Endothelial cell of umbilical vein (primary cell): ENCODE data around the gene SMARCC1. TPM values are rescaled to one million over a fixed set of nuclear protein-coding genes. Genes with fewer than 3 reads are reported as not detected.

Source experiments
- BruUV-seq: library from RNA; stranded (reverse); fragments of 400-500 nt; replicated peaks from 2 replicates; lab custom pipeline; 2021; lab: Mats Ljungman, UMichigan
- CTCF ChIA-PET: fragments of 300-600, 350-600 bp; sonication (Branson Sonifier 250); formaldehyde crosslinking; loops from one replicate; lab custom pipeline; 2021; ENCODE audit warnings: antibody characterized with exemption, inconsistent platforms; lab: Charles Lee
- POLR2A ChIA-PET: fragments of 300-600, 350-600 bp; sonication (Branson Sonifier 250); formaldehyde crosslinking; loops from one replicate; lab custom pipeline; 2021; ENCODE audit warnings: antibody characterized with exemption, inconsistent platforms; lab: Charles Lee
- DNase-seq: peaks from one replicate; pipeline ENCODE4 v3.0.0-alpha.2; 2011; ENCODE audit warnings: low read depth, low spot score
- FAIRE-seq: peaks from 2 replicates; lab custom pipeline; 2011; peaks lifted over from hg19 to GRCh38; lab: Jason Lieb, UNC
- H2AFZ ChIP-seq: 2 replicates; pipeline ENCODE4 v1.6.0; 2012; ENCODE audit warnings: low read depth, low read length, control low read depth, inconsistent platforms
- H3K27ac ChIP-seq: 2 replicates; pipeline ENCODE4 v1.5.1; 2011; ENCODE audit warnings: low read depth, mild to moderate bottlenecking, control low read depth, low read length, moderate library complexity; ENCODE audit not compliant: insufficient read depth
- H3K27me3 ChIP-seq, 2 experiments: 2 replicates each; pipeline versions ENCODE4 v1.6.0 to v1.6.1; 2011; ENCODE audit warnings: low read length in 2 of 2, mixed read lengths in 1 of 2; ENCODE audit not compliant: control insufficient read depth in 2 of 2, insufficient read depth in 2 of 2
- H3K36me3 ChIP-seq, 2 experiments: 2 replicates in 1 of 2; 3 replicates in 1 of 2; pipeline ENCODE4 v1.5.1; 2011; ENCODE audit warnings: low read length in 2 of 2, mild to moderate bottlenecking in 1 of 2, moderate library complexity in 1 of 2; ENCODE audit not compliant: control insufficient read depth in 2 of 2, insufficient read depth in 2 of 2; ENCODE audit errors: extremely low read depth in 1 of 2
- H3K4me1 ChIP-seq: 3 replicates; pipeline ENCODE4 v1.5.1; 2011; ENCODE audit warnings: mild to moderate bottlenecking, low read length; ENCODE audit not compliant: control insufficient read depth, insufficient read depth; ENCODE audit errors: extremely low read depth
- H3K4me2 ChIP-seq: 2 replicates; pipeline ENCODE4 v1.6.1; 2011; ENCODE audit warnings: low read length, control low read depth, mixed read lengths; ENCODE audit not compliant: insufficient read depth
- H3K4me3 ChIP-seq, 3 experiments: fragments of 200-600 bp in 1 of 3; sonication (generic), shearing (Covaris generic) in 1 of 3; replicated peaks in 1 of 3; 2 replicates each; pipeline ENCODE4 v1.5.1; 2011 to 2016; ENCODE audit warnings: control low read depth in 3 of 3, low read length in 3 of 3, mild to moderate bottlenecking in 2 of 3, inconsistent platforms in 1 of 3, low read depth in 1 of 3, moderate library complexity in 1 of 3; ENCODE audit not compliant: insufficient read depth in 1 of 3
- H3K79me2 ChIP-seq: 2 replicates; pipeline ENCODE4 v1.6.0; 2012; ENCODE audit warnings: low read length, inconsistent platforms; ENCODE audit not compliant: control insufficient read depth, insufficient read depth
- H3K9ac ChIP-seq: replicated peaks from 2 replicates; pipeline ENCODE3; 2011; ENCODE audit warnings: low read length, control low read depth; ENCODE audit not compliant: insufficient read depth; ENCODE audit errors: extremely low read depth
- H3K9me1 ChIP-seq: replicated peaks from 3 replicates; pipeline ENCODE4 v1.6.0; 2011; ENCODE audit warnings: mild to moderate bottlenecking, low read length; ENCODE audit not compliant: control insufficient read depth, insufficient read depth; ENCODE audit errors: extremely low read depth
- H3K9me3 ChIP-seq: replicated peaks from 2 replicates; pipeline ENCODE4 v1.5.1; 2012; ENCODE audit warnings: low read length, inconsistent platforms; ENCODE audit not compliant: control insufficient read depth, insufficient read depth
- H4K20me1 ChIP-seq: replicated peaks from 2 replicates; pipeline ENCODE3; 2011; ENCODE audit warnings: mild to moderate bottlenecking, low read length; ENCODE audit not compliant: control insufficient read depth, insufficient read depth; ENCODE audit errors: extremely low read depth
- CTCF ChIP-seq, 2 donors: IDR thresholded peaks; 1 replicate in 1 of 2; 2 replicates in 1 of 2; pipeline ENCODE4 v1.5.1; 2011; ENCODE audit warnings: low read length in 2 of 2, mild to moderate bottlenecking in 2 of 2, moderate library complexity in 2 of 2, control low read depth in 1 of 2, inconsistent platforms in 1 of 2, low read depth in 1 of 2; ENCODE audit not compliant: insufficient read depth in 1 of 2; ENCODE audit errors: extremely low read depth in 1 of 2
- EZH2 ChIP-seq: IDR thresholded peaks from 2 replicates; pipeline ENCODE4 v1.6.1; 2012; ENCODE audit warnings: borderline replicate concordance, low read depth, mild to moderate bottlenecking, moderate library complexity, low read length, inconsistent platforms; ENCODE audit not compliant: severe bottlenecking
- FOS ChIP-seq: IDR thresholded peaks from 2 replicates; pipeline ENCODE4 v1.6.1; 2011; ENCODE audit warnings: mild to moderate bottlenecking, low read length, moderate library complexity, borderline replicate concordance; ENCODE audit not compliant: insufficient read depth
- GATA2 ChIP-seq: IDR thresholded peaks from 2 replicates; pipeline ENCODE4 v1.7.0; 2011; ENCODE audit warnings: low read depth, mild to moderate bottlenecking, moderate library complexity, mixed read lengths, low read length; ENCODE audit not compliant: insufficient read length, insufficient read depth
- JUN ChIP-seq: IDR thresholded peaks from 2 replicates; pipeline ENCODE4 v1.6.1; 2011; ENCODE audit warnings: borderline replicate concordance, low read depth; ENCODE audit not compliant: insufficient read length, insufficient read depth
- MAX ChIP-seq: IDR thresholded peaks from 2 replicates; pipeline ENCODE4 v1.6.1; 2011; ENCODE audit not compliant: insufficient read depth, insufficient read length
- MYC ChIP-seq: IDR thresholded peaks from one replicate; pipeline ENCODE4 v1.6.1; 2011; ENCODE audit warnings: mild to moderate bottlenecking, low read depth, low read length
- POLR2A ChIP-seq: IDR thresholded peaks from 2 replicates; pipeline ENCODE4 v1.6.1; 2012; ENCODE audit warnings: low read depth, mild to moderate bottlenecking, control low read depth, low read length
- POLR2AphosphoS5 ChIP-seq: IDR thresholded peaks from 2 replicates; pipeline ENCODE4 v1.6.1; 2012; ENCODE audit warnings: low read depth, mild to moderate bottlenecking, control low read depth, low read length, moderate library complexity; ENCODE audit not compliant: insufficient read depth
- dilution Hi-C: fragments of 300-500 bp; cut with MboI; formaldehyde crosslinking; loops from one replicate; pipeline ENCODE4 v1.15.0; 2019; ENCODE audit warnings: low sequenced_read_pairs; ENCODE audit not compliant: extremely low pct_ligation_motif_present
- intact Hi-C: fragments of 100-400 bp; cut with micrococcal nuclease; formaldehyde crosslinking; loops from one replicate; pipeline ENCODE4 v1.10.0; 2022
- polyA plus RNA-seq, 4 experiments: library from polyadenylated mRNA; depleted of rRNA in 3 of 4; stranded (reverse) in 3 of 4; unstranded in 1 of 4; fragments of >200 nt; gene quantifications; 2 replicates each; pipeline versions ENCODE4 v1.2.1 to v1.2.3, GENCODE V29; 2011 to 2012; ENCODE audit warnings: missing spikeins in 1 of 4
- total RNA-seq: library from RNA; stranded (reverse); gene quantifications from 2 replicates; pipeline ENCODE4 v1.2.3, GENCODE V29; 2021

The SMARCC1 gene
- total and polyA plus RNA-seq, 2 donors (not counting 3 experiments of a cell fraction or from before 2014, with no cell fraction given): 23.0 to 138 TPM

- Histone ChIP-seq H3K27ac (no peak overlapping the region), H3K27me3 (no peaks in the 10 kb centered on the region), H3K4me3 (no peak overlapping the region), H3K36me3 (no peaks in the 10 kb centered on the region), H2AFZ (no peak overlapping the region), H3K9me1 (no peaks in the 10 kb centered on the region), H3K9ac (no peak overlapping the region), H4K20me1 (no peaks in the 10 kb centered on the region), H3K4me1 (peaks cover 7% of the 10 kb centered on the region), H3K79me2 (peaks cover 13% of the 10 kb centered on the region), H3K9me3 (no peaks in the 10 kb centered on the region), H3K4me2 (no peak overlapping the region)
- POLR2A ChIA-PET: no interaction called here
- no TSS peak for BruUV-seq
- CTCF ChIA-PET: interaction anchor here (0.6 to 2.8 kb wide), 2 partner anchors 190 to 278 kb away, joined by 3 to 19 read pairs; no protein-coding TSS in a partner anchor
- intact Hi-C loops (no loop called here), dilution Hi-C loops (no loop called here)
- TF ChIP-seq POLR2AphosphoS5 (no peak), CTCF (IDR thresholded peaks at IDR 0.05; ENCODE audit: extremely low read depth in 1 of 2, insufficient read depth in 1 of 2, low read depth in 1 of 2, low read length in 2 of 2) (peak; percentile 25 to 52)
- DNase-seq (no peak), FAIRE-seq (no peak)
Observed at GRCh38 chr3:47799733-47800132, 18.0 kb upstream of the SMARCC1 start.

- POLR2A ChIA-PET: no interaction called here
- DNase-seq (no peak), FAIRE-seq (no peak)
- intact Hi-C loops: no loop called here
- dilution Hi-C loops: no loop called here
- Histone ChIP-seq H3K27me3 (no peaks in the 10 kb centered on the region), H3K27ac (no peak overlapping the region), H2AFZ (no peak overlapping the region), H3K4me2 (no peak overlapping the region), H3K79me2 (no peaks in the 10 kb centered on the region), H3K4me3 (no peak overlapping the region), H4K20me1 (no peaks in the 10 kb centered on the region), H3K9me3 (no peaks in the 10 kb centered on the region), H3K36me3 (no peaks in the 10 kb centered on the region), H3K9ac (no peak overlapping the region), H3K4me1 (no peaks in the 10 kb centered on the region), H3K9me1 (no peaks in the 10 kb centered on the region)
- BruUV-seq: no TSS peak
- TF ChIP-seq CTCF (IDR thresholded peaks at IDR 0.05; ENCODE audit: extremely low read depth in 1 of 2, insufficient read depth in 1 of 2, low read depth in 1 of 2, low read length in 2 of 2) (no peak), EZH2 (no peak), FOS (no peak), GATA2 (no peak), MAX (no peak), POLR2A (no peak), POLR2AphosphoS5 (no peak), MYC (no peak), JUN (no peak)
- CTCF ChIA-PET: interaction anchor here (0.6 to 1.4 kb wide), 2 partner anchors 30 to 272 kb away, joined by 4 to 7 read pairs; no protein-coding TSS in a partner anchor
Observed at GRCh38 chr3:47794544-47794943, 12.9 kb upstream of the SMARCC1 start.
